A673 (cell line): ENCODE results near the gene GRIK1. TPM values are rescaled to one million over a fixed set of nuclear protein-coding genes. Genes with fewer than 3 reads are reported as not detected.
A peak's percentile ranks its signal among the peaks of the same experiment; 100 is the strongest.

Experiments
- BruUV-seq: library from RNA; stranded (reverse); fragments of 400-500 nt; replicated peaks from 2 replicates; lab custom pipeline; 2021; lab: Mats Ljungman, UMichigan
- CTCF ChIA-PET: fragments of 300-600 bp; sonication (Branson Sonifier 250); formaldehyde crosslinking; loops from one replicate; lab custom pipeline; 2022; ENCODE audit warnings: antibody characterized with exemption; lab: Charles Lee
- POLR2A ChIA-PET: fragments of 300-600 bp; sonication (Branson Sonifier 250); formaldehyde crosslinking; loops from one replicate; lab custom pipeline; 2022; ENCODE audit warnings: antibody characterized with exemption; ENCODE audit not compliant: low non-redundant PET; lab: Charles Lee
- DNase-seq: peaks from one replicate; pipeline ENCODE4 v3.0.0-alpha.2; 2015; ENCODE audit warnings: low spot score
- H3K27ac ChIP-seq: fragments of 200-600 bp; sonication (generic); 2 replicates; pipeline ENCODE4 v1.5.1; 2016; ENCODE audit warnings: mixed run types, low read depth, mild to moderate bottlenecking, mixed read lengths, antibody characterized with exemption, low read length; ENCODE audit not compliant: poor library complexity, severe bottlenecking
- H3K27me3 ChIP-seq: fragments of 200-600 bp; sonication (generic); replicated peaks from 2 replicates; pipeline ENCODE4 v1.6.1; 2017; ENCODE audit warnings: mixed run types, low read depth, mild to moderate bottlenecking, mixed read lengths, antibody characterized with exemption, low read length; ENCODE audit not compliant: insufficient read depth, poor library complexity
- H3K36me3 ChIP-seq: fragments of 200-600 bp; sonication (generic); 2 replicates; pipeline ENCODE4 v1.6.1; 2016; ENCODE audit warnings: mixed run types, mild to moderate bottlenecking, mixed read lengths, antibody characterized with exemption, low read length; ENCODE audit not compliant: insufficient read depth, poor library complexity, severe bottlenecking
- H3K4me1 ChIP-seq: fragments of 200-600 bp; sonication (generic); 2 replicates; pipeline ENCODE4 v1.6.1; 2017; ENCODE audit warnings: mixed run types, mild to moderate bottlenecking, mixed read lengths, antibody characterized with exemption, low read length; ENCODE audit not compliant: insufficient read depth, poor library complexity, severe bottlenecking
- H3K4me3 ChIP-seq: fragments of 200-600 bp; sonication (generic); 2 replicates; pipeline ENCODE4 v1.5.1; 2016; ENCODE audit warnings: low read depth, mixed run types, mild to moderate bottlenecking, mixed read lengths, low read length; ENCODE audit not compliant: poor library complexity, severe bottlenecking
- H3K9me3 ChIP-seq: fragments of 200-600 bp; sonication (generic); 2 replicates; pipeline ENCODE4 v1.6.1; 2016; ENCODE audit warnings: mixed run types, low read depth, mild to moderate bottlenecking, mixed read lengths, antibody characterized with exemption, low read length; ENCODE audit not compliant: poor library complexity, severe bottlenecking
- CTCF ChIP-seq: fragments of 300-800, 200-600 bp; sonication (generic); conservative IDR thresholded peaks from 2 replicates; pipeline ENCODE4 v1.5.1; 2017; ENCODE audit warnings: low read depth, mild to moderate bottlenecking, antibody characterized with exemption, low read length, moderate library complexity, mixed read lengths
- EZH2 ChIP-seq: fragments of 200-600 bp; sonication (generic); IDR thresholded peaks from 2 replicates; pipeline ENCODE4 v1.6.1; 2017; ENCODE audit warnings: borderline replicate concordance, low read depth, mild to moderate bottlenecking, mixed read lengths, antibody characterized with exemption, low read length; ENCODE audit not compliant: poor library complexity, severe bottlenecking
- intact Hi-C: fragments of 100-400 bp; cut with micrococcal nuclease; formaldehyde crosslinking; loops from one replicate; pipeline ENCODE4 v1.10.0; 2022; ENCODE audit not compliant: unreplicated experiment
- total RNA-seq: library from RNA; stranded (reverse); gene quantifications from 2 replicates; pipeline ENCODE4 v1.2.3, GENCODE V29; 2021

Gene GRIK1
- total RNA-seq, 1 experiment from 2014 or later = 0.67 TPM

- peaks cover 52% of the 10 kb centered on the region for H3K4me1 ChIP-seq
- H3K4me3 ChIP-seq = no peak overlapping the region
- ChIA-PET POLR2A (no interaction called here), CTCF (no interaction called here)
- no peaks in the 10 kb centered on the region for H3K9me3 ChIP-seq
- no peaks in the 10 kb centered on the region for H3K36me3 ChIP-seq
- peak; percentile 64 for DNase-seq
- no TSS peak for BruUV-seq
- intact Hi-C loops = no loop called here
- no peaks in the 10 kb centered on the region for H3K27me3 ChIP-seq
- TF ChIP-seq CTCF (no peak), EZH2 (no peak)
- H3K27ac ChIP-seq = no peak overlapping the region
Measured at GRCh38 chr21:29726044-29726443, 213.8 kb downstream of the GRIK1 start.

GRCh38 chr21:29725025-29725736 is 214.6 kb downstream of the GRIK1 start:
- POLR2A ChIA-PET = no interaction called here
- no peak for DNase-seq
- no peak for TF ChIP-seq EZH2
- intact Hi-C loops = no loop called here
- Histone ChIP-seq H3K9me3 (no peaks in the 10 kb centered on the region), H3K27ac (no peak overlapping the region), H3K27me3 (no peaks in the 10 kb centered on the region), H3K4me1 (peaks cover 58% of the 10 kb centered on the region), H3K36me3 (no peaks in the 10 kb centered on the region), H3K4me3 (no peak overlapping the region)
- BruUV-seq = no TSS peak
- CTCF ChIA-PET = no interaction called here

- TF ChIP-seq CTCF (no peak), EZH2 (no peak)
- no peak for DNase-seq
- peaks cover 68% of the 10 kb centered on the region for H3K4me1 ChIP-seq
- no peak overlapping the region for H3K4me3 ChIP-seq
- H3K9me3 ChIP-seq = peaks cover 10% of the 10 kb centered on the region
- H3K36me3 ChIP-seq = no peaks in the 10 kb centered on the region
- ChIA-PET CTCF (no interaction called here), POLR2A (no interaction called here)
- no peak overlapping the region for H3K27ac ChIP-seq
- intact Hi-C loops = no loop called here
- no TSS peak for BruUV-seq
- H3K27me3 ChIP-seq = no peaks in the 10 kb centered on the region
Measured at GRCh38 chr21:29721964-29722363, 217.8 kb downstream of the GRIK1 start.

- no TSS peak for BruUV-seq
- DNase-seq = no peak
- Histone ChIP-seq H3K27me3 (no peaks in the 10 kb centered on the region), H3K4me3 (no peak overlapping the region), H3K27ac (no peak overlapping the region), H3K9me3 (peaks cover 17% of the 10 kb centered on the region), H3K36me3 (no peaks in the 10 kb centered on the region), H3K4me1 (peaks cover 66% of the 10 kb centered on the region)
- ChIA-PET CTCF (no interaction called here), POLR2A (no interaction called here)
- intact Hi-C loops = no loop called here
- TF ChIP-seq EZH2 (no peak), CTCF (no peak)
Measured at GRCh38 chr21:29721221-29721620, 218.6 kb downstream of the GRIK1 start.
